Neural cell (in vitro differentiated cells): ENCODE results near the gene SLC22A3. TPM values are rescaled to one million over a fixed set of nuclear protein-coding genes. Genes with fewer than 3 reads are reported as not detected.

ENCODE experiments used
- H2AFZ ChIP-seq: fragments of 200-600, 300-800 bp; sonication (generic), shearing (Covaris generic); 2 replicates; pipeline ENCODE4 v1.6.0; 2014; ENCODE audit warnings: low read depth, mild to moderate bottlenecking, antibody characterized with exemption, low read length, moderate library complexity
- H3F3A ChIP-seq: fragments of 200-600 bp; shearing (Covaris generic); 2 replicates; pipeline ENCODE4 v1.6.1; 2016; ENCODE audit warnings: mild to moderate bottlenecking, moderate library complexity, mixed read lengths, antibody characterized with exemption, low read length; ENCODE audit not compliant: insufficient read depth, poor library complexity, severe bottlenecking
- H3K27ac ChIP-seq: fragments of 200-600, 300-800 bp; sonication (generic), shearing (Covaris generic); 2 replicates; pipeline ENCODE4 v1.5.1; 2014; ENCODE audit warnings: mild to moderate bottlenecking, low read length, moderate library complexity
- H3K27me3 ChIP-seq: fragments of 300-800, 200-600 bp; sonication (generic), shearing (Covaris generic); 2 replicates; pipeline ENCODE4 v1.6.0; 2014; ENCODE audit warnings: mild to moderate bottlenecking, low read depth, low read length, moderate library complexity; ENCODE audit not compliant: insufficient read depth
- H3K36me3 ChIP-seq: fragments of 300-800, 200-600 bp; sonication (generic), shearing (Covaris generic); 2 replicates; pipeline ENCODE4 v1.5.1; 2014; ENCODE audit warnings: mild to moderate bottlenecking, antibody characterized with exemption, low read length, moderate library complexity; ENCODE audit not compliant: insufficient read depth
- H3K4me2 ChIP-seq: fragments of 300-800, 200-600 bp; sonication (generic), shearing (Covaris generic); 2 replicates; pipeline ENCODE4 v1.6.0; 2014; ENCODE audit warnings: mild to moderate bottlenecking, low read length
- H3K4me3 ChIP-seq: fragments of 300-800, 200-600 bp; sonication (generic), shearing (Covaris generic); 2 replicates; pipeline ENCODE4 v1.5.1; 2014; ENCODE audit warnings: mild to moderate bottlenecking, low read length, moderate library complexity
- H3K79me2 ChIP-seq: fragments of 200-600 bp; shearing (Covaris generic); replicated peaks from 2 replicates; pipeline ENCODE4 v1.6.0; 2014; ENCODE audit warnings: mild to moderate bottlenecking, low read length, moderate library complexity; ENCODE audit not compliant: insufficient read depth
- H3K9ac ChIP-seq: fragments of 300-800, 200-600 bp; sonication (generic), shearing (Covaris generic); 2 replicates; pipeline ENCODE4 v1.6.1; 2016; ENCODE audit warnings: mild to moderate bottlenecking, low read length, mixed read lengths
- H3K9me2 ChIP-seq: fragments of 200-600 bp; shearing (Covaris generic); 2 replicates; pipeline ENCODE4 v1.6.1; 2016; ENCODE audit warnings: mild to moderate bottlenecking, low read length, mixed read lengths; ENCODE audit not compliant: insufficient read depth
- H3K9me3 ChIP-seq: fragments of 200-600, 300-800 bp; sonication (generic), shearing (Covaris generic); 2 replicates; pipeline ENCODE4 v1.6.1; 2016; ENCODE audit warnings: mild to moderate bottlenecking, mixed run types, low read length, moderate library complexity, mixed read lengths
- H4K20me1 ChIP-seq: fragments of 200-600 bp; shearing (Covaris generic); 2 replicates; pipeline ENCODE4 v1.6.1; 2016; ENCODE audit warnings: mild to moderate bottlenecking, mixed run types; ENCODE audit not compliant: insufficient read depth
- EP300 ChIP-seq: fragments of 450-650 bp; conservative IDR thresholded peaks from 2 replicates; pipeline ENCODE4 v1.6.1; 2014; ENCODE audit warnings: antibody characterized with exemption, mild to moderate bottlenecking, moderate library complexity; ENCODE audit not compliant: poor library complexity, severe bottlenecking
- EZH2 ChIP-seq: fragments of 200-600, 300-800 bp; shearing (Covaris generic), sonication (generic); IDR thresholded peaks from 2 replicates; pipeline ENCODE4 v1.6.1; 2014; ENCODE audit warnings: antibody characterized with exemption, low read length, borderline replicate concordance, mild to moderate bottlenecking; ENCODE audit not compliant: insufficient read depth, poor library complexity, severe bottlenecking
- MXI1 ChIP-seq: fragments of 450-650 bp; conservative IDR thresholded peaks from 2 replicates; pipeline ENCODE4 v1.6.1; 2014; ENCODE audit warnings: antibody characterized with exemption, mild to moderate bottlenecking; ENCODE audit not compliant: poor library complexity, severe bottlenecking
- POLR2AphosphoS5 ChIP-seq: IDR thresholded peaks from 2 replicates; pipeline ENCODE4 v1.6.1; 2012
- RAD21 ChIP-seq: fragments of 450-650 bp; conservative IDR thresholded peaks from 2 replicates; pipeline ENCODE4 v1.6.1; 2014; ENCODE audit warnings: antibody characterized with exemption, mild to moderate bottlenecking, moderate library complexity
- SMC3 ChIP-seq: fragments of 450-650 bp; conservative IDR thresholded peaks from 2 replicates; pipeline ENCODE4 v1.6.1; 2014; ENCODE audit warnings: antibody characterized with exemption, mild to moderate bottlenecking, moderate library complexity; ENCODE audit not compliant: poor library complexity
- TAF1 ChIP-seq: IDR thresholded peaks from 2 replicates; pipeline ENCODE4 v1.6.1; 2012; ENCODE audit warnings: low read depth
- polyA plus RNA-seq: library from polyadenylated mRNA; depleted of rRNA; stranded (reverse); fragments of >200 nt; gene quantifications from 2 replicates; pipeline ENCODE4 v1.2.3, GENCODE V29; 2014
- TF ChIP-seq, protein P1 (sequence below): fragments of 450-650 bp; IDR thresholded peaks from 2 replicates; pipeline ENCODE4 v1.5.1; 2014; ENCODE audit warnings: antibody characterized with exemption, mild to moderate bottlenecking, moderate library complexity; ENCODE audit not compliant: poor library complexity, severe bottlenecking
- TF ChIP-seq, protein P2 (sequence below): IDR thresholded peaks from 2 replicates; pipeline ENCODE4 v1.6.1; 2012; ENCODE audit warnings: borderline replicate concordance

Gene SLC22A3
- polyA plus RNA-seq, 1 donor from 2014 or later: not detected

DNA sequence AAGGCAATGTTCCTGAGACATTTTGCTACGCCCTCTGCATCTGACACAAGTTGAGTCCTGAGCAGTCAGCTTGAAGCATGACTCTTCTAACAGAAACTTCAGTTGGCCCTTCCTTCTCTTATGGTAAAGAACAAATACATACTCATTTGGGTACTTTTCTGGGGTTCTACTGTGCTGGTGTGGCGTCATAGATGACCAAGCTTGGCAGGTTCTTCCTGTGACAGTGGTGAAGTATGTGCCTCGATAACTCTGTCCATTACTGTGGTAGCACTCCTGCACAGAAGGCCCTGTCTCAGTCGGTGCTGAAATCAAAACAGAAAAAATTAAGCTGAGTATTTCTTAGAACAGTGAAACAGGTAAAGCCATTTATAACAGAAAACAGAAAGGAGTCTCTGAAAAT lies 152.5 kb downstream of the SLC22A3 start:
- Histone ChIP-seq H4K20me1 (no peaks in the 10 kb centered on the region), H3K9me3 (no peaks in the 10 kb centered on the region)

More for the DNA sequence above, 152.5 kb downstream of the SLC22A3 start:
- Histone ChIP-seq H3K27ac (no peak overlapping the region), H3K4me3 (no peak overlapping the region), H3K79me2 (no peaks in the 10 kb centered on the region), H3K4me2 (no peak overlapping the region), H3K36me3 (no peaks in the 10 kb centered on the region), H3F3A (no peaks in the 10 kb centered on the region), H2AFZ (no peak overlapping the region), H3K9ac (no peak overlapping the region), H3K27me3 (no peaks in the 10 kb centered on the region), H3K9me2 (no peaks in the 10 kb centered on the region)
- TF ChIP-seq EP300: no peak
- TF ChIP-seq, protein P1, sequence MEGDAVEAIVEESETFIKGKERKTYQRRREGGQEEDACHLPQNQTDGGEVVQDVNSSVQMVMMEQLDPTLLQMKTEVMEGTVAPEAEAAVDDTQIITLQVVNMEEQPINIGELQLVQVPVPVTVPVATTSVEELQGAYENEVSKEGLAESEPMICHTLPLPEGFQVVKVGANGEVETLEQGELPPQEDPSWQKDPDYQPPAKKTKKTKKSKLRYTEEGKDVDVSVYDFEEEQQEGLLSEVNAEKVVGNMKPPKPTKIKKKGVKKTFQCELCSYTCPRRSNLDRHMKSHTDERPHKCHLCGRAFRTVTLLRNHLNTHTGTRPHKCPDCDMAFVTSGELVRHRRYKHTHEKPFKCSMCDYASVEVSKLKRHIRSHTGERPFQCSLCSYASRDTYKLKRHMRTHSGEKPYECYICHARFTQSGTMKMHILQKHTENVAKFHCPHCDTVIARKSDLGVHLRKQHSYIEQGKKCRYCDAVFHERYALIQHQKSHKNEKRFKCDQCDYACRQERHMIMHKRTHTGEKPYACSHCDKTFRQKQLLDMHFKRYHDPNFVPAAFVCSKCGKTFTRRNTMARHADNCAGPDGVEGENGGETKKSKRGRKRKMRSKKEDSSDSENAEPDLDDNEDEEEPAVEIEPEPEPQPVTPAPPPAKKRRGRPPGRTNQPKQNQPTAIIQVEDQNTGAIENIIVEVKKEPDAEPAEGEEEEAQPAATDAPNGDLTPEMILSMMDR: no peak
- TF ChIP-seq MXI1: no peak
- TF ChIP-seq, protein P2, sequence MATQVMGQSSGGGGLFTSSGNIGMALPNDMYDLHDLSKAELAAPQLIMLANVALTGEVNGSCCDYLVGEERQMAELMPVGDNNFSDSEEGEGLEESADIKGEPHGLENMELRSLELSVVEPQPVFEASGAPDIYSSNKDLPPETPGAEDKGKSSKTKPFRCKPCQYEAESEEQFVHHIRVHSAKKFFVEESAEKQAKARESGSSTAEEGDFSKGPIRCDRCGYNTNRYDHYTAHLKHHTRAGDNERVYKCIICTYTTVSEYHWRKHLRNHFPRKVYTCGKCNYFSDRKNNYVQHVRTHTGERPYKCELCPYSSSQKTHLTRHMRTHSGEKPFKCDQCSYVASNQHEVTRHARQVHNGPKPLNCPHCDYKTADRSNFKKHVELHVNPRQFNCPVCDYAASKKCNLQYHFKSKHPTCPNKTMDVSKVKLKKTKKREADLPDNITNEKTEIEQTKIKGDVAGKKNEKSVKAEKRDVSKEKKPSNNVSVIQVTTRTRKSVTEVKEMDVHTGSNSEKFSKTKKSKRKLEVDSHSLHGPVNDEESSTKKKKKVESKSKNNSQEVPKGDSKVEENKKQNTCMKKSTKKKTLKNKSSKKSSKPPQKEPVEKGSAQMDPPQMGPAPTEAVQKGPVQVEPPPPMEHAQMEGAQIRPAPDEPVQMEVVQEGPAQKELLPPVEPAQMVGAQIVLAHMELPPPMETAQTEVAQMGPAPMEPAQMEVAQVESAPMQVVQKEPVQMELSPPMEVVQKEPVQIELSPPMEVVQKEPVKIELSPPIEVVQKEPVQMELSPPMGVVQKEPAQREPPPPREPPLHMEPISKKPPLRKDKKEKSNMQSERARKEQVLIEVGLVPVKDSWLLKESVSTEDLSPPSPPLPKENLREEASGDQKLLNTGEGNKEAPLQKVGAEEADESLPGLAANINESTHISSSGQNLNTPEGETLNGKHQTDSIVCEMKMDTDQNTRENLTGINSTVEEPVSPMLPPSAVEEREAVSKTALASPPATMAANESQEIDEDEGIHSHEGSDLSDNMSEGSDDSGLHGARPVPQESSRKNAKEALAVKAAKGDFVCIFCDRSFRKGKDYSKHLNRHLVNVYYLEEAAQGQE: no peak
- no peak for TF ChIP-seq EZH2
- no peak for TF ChIP-seq SMC3
- TF ChIP-seq POLR2AphosphoS5: no peak
- TF ChIP-seq RAD21: no peak
- TF ChIP-seq TAF1: no peak

Other genes starting within 250 kb of the SLC22A3 start
- 0.71 and 1.4 TPM in 2 replicates for gene SLC22A1, start 226.6 kb upstream of the SLC22A3 start, polyA plus RNA-seq
- gene SLC22A2, start 89.6 kb upstream of the SLC22A3 start, polyA plus RNA-seq: not detected in 2 replicates